ENCODE results near the gene TTYH3. TPM values are rescaled to one million over a fixed set of nuclear protein-coding genes. Genes with fewer than 3 reads are reported as not detected.

The TTYH3 gene
- total and polyA plus RNA-seq, 7 experiments from 2014 or later: 0.53 to 115 (median 18.1) TPM

DNA sequence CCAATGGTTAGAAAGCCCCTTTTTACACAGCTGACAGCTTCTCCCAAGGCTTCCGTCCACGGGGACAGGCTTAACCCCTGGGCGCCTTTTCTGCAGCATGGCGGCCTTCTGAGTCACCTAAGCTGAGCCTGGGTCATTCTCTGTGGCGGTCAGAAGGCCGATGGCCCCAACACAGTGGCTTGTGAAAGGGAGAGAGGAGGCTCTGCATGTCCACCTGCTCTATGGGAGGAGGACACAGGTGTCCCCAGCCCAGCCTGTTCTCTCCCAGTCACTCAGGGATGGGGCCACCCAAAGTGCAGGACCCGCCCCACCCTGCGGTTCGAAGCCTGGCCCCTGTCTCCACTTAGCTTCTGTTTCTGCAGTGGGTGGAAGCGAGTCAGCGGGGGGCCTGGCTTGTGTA lies 20.4 kb upstream of the TTYH3 start:
- no peaks in the 10 kb centered on the region for H3K27me3 Mint-ChIP-seq
- H3K4me1 ChIP-seq (ENCODE audit: control insufficient read depth in 2 of 2, insufficient read depth in 2 of 2, low read length in 2 of 2): no peaks in the 10 kb centered on the region
- no peaks in the 10 kb centered on the region for H3K36me3 Mint-ChIP-seq
- H3K27ac ChIP-seq (ENCODE audit: low read depth, low read length): no peak overlapping the region
- no peaks in the 10 kb centered on the region for H3K27me3 ChIP-seq (ENCODE audit: control insufficient read depth in 2 of 2, insufficient read depth in 2 of 2, low read length in 2 of 2)
- no peak overlapping the region for H3K4me3 Mint-ChIP-seq
- H3K9me3 ChIP-seq (ENCODE audit: control insufficient read depth in 2 of 3, low read length in 3 of 3): no peaks in the 10 kb centered on the region
- peaks cover 5 to 12% (median 9%) of the 10 kb centered on the region in 7 donors for H3K4me1 Mint-ChIP-seq
- intact Hi-C loops (cut with micrococcal nuclease): no loop called here
- H3K27ac Mint-ChIP-seq: no peak overlapping the region
- no peaks in the 10 kb centered on the region for H3K36me3 ChIP-seq (ENCODE audit: control insufficient read depth in 2 of 3, insufficient read depth in 3 of 3, low read length in 3 of 3)
- POLR2A ChIA-PET: no interaction called here
- H3K9me3 Mint-ChIP-seq: peaks cover 0 to 2% (median 0%) of the 10 kb centered on the region in 11 donors
- CTCF ChIA-PET: no interaction called here
- no peak overlapping the region for H3K4me3 ChIP-seq (ENCODE audit: low read length)
- DNase-seq (no peak), ATAC-seq (no peak)

DNA sequence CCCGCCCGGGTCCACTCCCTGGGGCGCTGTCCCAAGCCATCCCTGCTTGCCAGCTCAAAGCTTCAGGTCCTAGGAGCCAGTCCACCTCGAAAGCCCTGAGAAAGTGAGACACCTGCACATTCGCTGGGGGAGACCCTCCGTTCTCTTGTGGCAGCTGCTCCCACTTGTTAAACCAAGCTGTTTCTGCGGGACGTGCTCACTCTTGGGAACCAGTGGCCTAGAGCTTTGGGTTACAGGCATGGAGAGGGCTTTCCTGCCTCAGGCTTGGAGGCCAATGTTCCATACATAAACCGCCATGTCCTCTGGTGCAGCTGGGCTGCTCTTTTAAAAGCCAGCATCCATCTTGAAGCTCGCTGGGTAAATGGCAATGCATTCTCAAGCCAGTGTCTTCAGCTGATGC lies 19.9 kb upstream of the TTYH3 start:
- Histone ChIP-seq H3K36me3 (ENCODE audit: control insufficient read depth in 2 of 3, insufficient read depth in 3 of 3, low read length in 3 of 3) (no peaks in the 10 kb centered on the region), H3K4me1 (ENCODE audit: control insufficient read depth in 2 of 2, insufficient read depth in 2 of 2, low read length in 2 of 2) (no peaks in the 10 kb centered on the region), H3K9me3 (ENCODE audit: control insufficient read depth in 2 of 3, low read length in 3 of 3) (no peaks in the 10 kb centered on the region), H3K4me3 (ENCODE audit: low read length) (no peak overlapping the region), H3K27ac (ENCODE audit: low read depth, low read length) (no peak overlapping the region), H3K27me3 (ENCODE audit: control insufficient read depth in 2 of 2, insufficient read depth in 2 of 2, low read length in 2 of 2) (no peaks in the 10 kb centered on the region)
- Mint-ChIP-seq H3K9me3 (peaks cover 0 to 2% (median 0%) of the 10 kb centered on the region in 11 donors), H3K27me3 (no peaks in the 10 kb centered on the region), H3K4me3 (no peak overlapping the region), H3K36me3 (no peaks in the 10 kb centered on the region), H3K4me1 (peaks cover 5 to 12% (median 9%) of the 10 kb centered on the region in 7 donors), H3K27ac (no peak overlapping the region)
- intact Hi-C loops (cut with micrococcal nuclease): no loop called here
- DNase-seq: no peak
- POLR2A ChIA-PET: no interaction called here
- no peak for ATAC-seq
- CTCF ChIA-PET: no interaction called here

GRCh38 chr7:2612445-2613097 lies 19.2 kb upstream of the TTYH3 start:
- Mint-ChIP-seq H3K27ac (no peak overlapping the region), H3K9me3 (peaks cover 0 to 2% (median 0%) of the 10 kb centered on the region in 11 donors), H3K27me3 (no peaks in the 10 kb centered on the region), H3K36me3 (no peaks in the 10 kb centered on the region), H3K4me1 (peaks cover 5 to 11% (median 9%) of the 10 kb centered on the region in 7 donors), H3K4me3 (no peak overlapping the region)
- Histone ChIP-seq H3K4me1 (ENCODE audit: control insufficient read depth in 2 of 2, insufficient read depth in 2 of 2, low read length in 2 of 2) (no peaks in the 10 kb centered on the region), H3K27ac (ENCODE audit: low read depth, low read length) (no peak overlapping the region), H3K9me3 (ENCODE audit: control insufficient read depth in 2 of 3, low read length in 3 of 3) (no peaks in the 10 kb centered on the region), H3K4me3 (ENCODE audit: low read length) (no peak overlapping the region), H3K27me3 (ENCODE audit: control insufficient read depth in 2 of 2, insufficient read depth in 2 of 2, low read length in 2 of 2) (no peaks in the 10 kb centered on the region), H3K36me3 (ENCODE audit: control insufficient read depth in 2 of 3, insufficient read depth in 3 of 3, low read length in 3 of 3) (no peaks in the 10 kb centered on the region)
- POLR2A ChIA-PET: no interaction called here
- ATAC-seq: no peak
- intact Hi-C loops (cut with micrococcal nuclease): no loop called here
- no peak for DNase-seq
- CTCF ChIA-PET: interaction anchor here (0.6 kb wide), 1 partner anchor 101 kb away, joined by 3 read pairs; no protein-coding TSS in a partner anchor

DNA sequence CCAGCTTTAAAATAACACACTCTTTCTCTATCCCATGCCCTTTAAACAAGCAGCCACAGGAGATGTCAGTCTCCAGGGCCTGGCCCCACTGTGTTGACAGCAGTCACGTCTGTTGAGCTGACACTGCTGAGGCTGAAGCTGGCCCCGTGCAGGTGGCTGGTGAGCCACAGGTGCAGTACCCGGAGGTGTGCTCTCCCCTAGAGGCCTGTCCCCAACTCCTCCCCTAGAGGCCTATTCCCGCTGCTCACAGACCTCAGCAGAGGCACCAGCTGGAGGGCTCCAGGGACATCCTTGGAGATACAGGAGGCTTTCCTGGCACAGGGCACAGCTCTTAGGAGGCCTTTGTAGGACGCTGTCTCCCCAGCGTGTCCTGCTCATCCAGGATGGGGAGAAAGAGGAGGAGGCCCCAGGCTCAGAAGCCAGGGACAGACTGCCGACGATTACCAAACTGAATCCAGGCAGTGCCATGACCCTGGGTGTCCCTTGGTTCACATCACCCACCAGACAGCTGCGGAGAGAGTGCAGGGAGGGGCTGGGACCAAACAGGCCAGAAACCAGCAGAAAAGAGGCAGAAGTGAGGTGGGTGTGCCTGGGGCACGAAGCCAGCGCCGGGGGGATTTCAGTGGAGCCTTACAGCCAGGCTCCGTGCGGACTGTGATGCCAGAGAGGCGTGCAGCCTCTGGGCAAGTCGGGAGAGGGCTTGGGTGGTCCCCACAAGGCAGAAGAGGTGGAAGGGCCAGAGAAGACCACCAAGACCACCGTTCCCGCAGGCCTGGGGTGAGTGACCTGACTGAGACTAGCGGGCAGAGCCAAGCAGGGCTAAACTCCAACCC lies 18.5 kb upstream of the TTYH3 start:
- Histone ChIP-seq H3K36me3 (ENCODE audit: control insufficient read depth in 2 of 3, insufficient read depth in 3 of 3, low read length in 3 of 3) (no peaks in the 10 kb centered on the region), H3K9me3 (ENCODE audit: control insufficient read depth in 2 of 3, low read length in 3 of 3) (no peaks in the 10 kb centered on the region), H3K4me3 (ENCODE audit: low read length) (no peak overlapping the region), H3K27ac (ENCODE audit: low read depth, low read length) (no peak overlapping the region), H3K27me3 (ENCODE audit: control insufficient read depth in 2 of 2, insufficient read depth in 2 of 2, low read length in 2 of 2) (no peaks in the 10 kb centered on the region), H3K4me1 (ENCODE audit: control insufficient read depth in 2 of 2, insufficient read depth in 2 of 2, low read length in 2 of 2) (no peaks in the 10 kb centered on the region)
- DNase-seq: no peak
- Mint-ChIP-seq H3K4me3 (no peak overlapping the region), H3K36me3 (no peaks in the 10 kb centered on the region), H3K9me3 (peaks cover 0 to 2% (median 0%) of the 10 kb centered on the region in 11 donors), H3K27ac (no peak overlapping the region), H3K4me1 (peaks cover 5 to 9% (median 6%) of the 10 kb centered on the region in 7 donors), H3K27me3 (no peaks in the 10 kb centered on the region)
- no peak for ATAC-seq
- intact Hi-C loops (cut with micrococcal nuclease): no loop called here
- CTCF ChIA-PET: interaction anchor here (0.6 kb wide), 1 partner anchor 102 kb away, joined by 3 read pairs; no protein-coding TSS in a partner anchor
- POLR2A ChIA-PET: no interaction called here

GRCh38 chr7:2613931-2614600 lies 17.7 kb upstream of the TTYH3 start:
- Mint-ChIP-seq H3K9me3 (peaks cover 0 to 2% (median 0%) of the 10 kb centered on the region in 11 donors), H3K27ac (no peak overlapping the region), H3K4me1 (peaks cover under 1 to 4% (median 2%) of the 10 kb centered on the region in 7 donors), H3K4me3 (no peak overlapping the region), H3K36me3 (no peaks in the 10 kb centered on the region), H3K27me3 (no peaks in the 10 kb centered on the region)
- Histone ChIP-seq H3K4me1 (ENCODE audit: control insufficient read depth in 2 of 2, insufficient read depth in 2 of 2, low read length in 2 of 2) (no peaks in the 10 kb centered on the region), H3K27me3 (ENCODE audit: control insufficient read depth in 2 of 2, insufficient read depth in 2 of 2, low read length in 2 of 2) (no peaks in the 10 kb centered on the region), H3K9me3 (ENCODE audit: control insufficient read depth in 2 of 3, low read length in 3 of 3) (no peaks in the 10 kb centered on the region), H3K27ac (ENCODE audit: low read depth, low read length) (no peak overlapping the region), H3K36me3 (ENCODE audit: control insufficient read depth in 2 of 3, insufficient read depth in 3 of 3, low read length in 3 of 3) (no peaks in the 10 kb centered on the region), H3K4me3 (ENCODE audit: low read length) (no peak overlapping the region)
- ChIA-PET POLR2A (no interaction called here), CTCF (no interaction called here)
- ATAC-seq: no peak
- DNase-seq: no peak
- intact Hi-C loops (cut with micrococcal nuclease): no loop called here

GRCh38 chr7:2614631-2615330 lies 17.0 kb upstream of the TTYH3 start:
- H3K4me1 Mint-ChIP-seq: no peaks in the 10 kb centered on the region
- no peaks in the 10 kb centered on the region for H3K4me1 ChIP-seq (ENCODE audit: control insufficient read depth in 2 of 2, insufficient read depth in 2 of 2, low read length in 2 of 2)
- peaks cover 0 to 2% (median 0%) of the 10 kb centered on the region in 11 donors for H3K9me3 Mint-ChIP-seq
- H3K27ac Mint-ChIP-seq: no peak overlapping the region
- H3K4me3 Mint-ChIP-seq: no peak overlapping the region
- ChIA-PET POLR2A (interaction anchor here (0.6 kb wide), 1 partner anchor 10 kb away, joined by 6 read pairs; no protein-coding TSS in a partner anchor), CTCF (interaction anchor here (0.7 to 0.9 kb wide), 2 partner anchors 12 to 137 kb away, joined by 3 read pairs; no protein-coding TSS in a partner anchor)
- DNase-seq (no peak), ATAC-seq (no peak)
- H3K36me3 ChIP-seq (ENCODE audit: control insufficient read depth in 2 of 3, insufficient read depth in 3 of 3, low read length in 3 of 3): no peaks in the 10 kb centered on the region
- H3K9me3 ChIP-seq (ENCODE audit: control insufficient read depth in 2 of 3, low read length in 3 of 3): no peaks in the 10 kb centered on the region
- no peak overlapping the region for H3K27ac ChIP-seq (ENCODE audit: low read depth, low read length)
- no peaks in the 10 kb centered on the region for H3K36me3 Mint-ChIP-seq
- intact Hi-C loops (cut with micrococcal nuclease): no loop called here
- H3K4me3 ChIP-seq (ENCODE audit: low read length): no peak overlapping the region
- H3K27me3 ChIP-seq (ENCODE audit: control insufficient read depth in 2 of 2, insufficient read depth in 2 of 2, low read length in 2 of 2): no peaks in the 10 kb centered on the region
- no peaks in the 10 kb centered on the region for H3K27me3 Mint-ChIP-seq

Data from naive thymus-derived CD4-positive, alpha-beta T cell (primary cell).